GM19351 (cell line): ENCODE data around the gene AFG3L2.
"Not testable (repeated sequence)": the region's sequence is repeated elsewhere in the genome, so short reads cannot be mapped to it uniquely, and the experiment has no call there.

Experiments
- ATAC-seq: cut with Tn5 transposase; IDR thresholded peaks from one replicate; pipeline ENCODE4 v1.9.1; 2021; ENCODE audit warnings: mild to moderate bottlenecking, moderate library complexity; ENCODE audit not compliant: unreplicated experiment

AFG3L2 gene

GRCh38 chr18:12397793-12398192 lies 20.8 kb upstream of the AFG3L2 start:
- no peak for ATAC-seq

GRCh38 chr18:12397254-12397653 lies 20.2 kb upstream of the AFG3L2 start:
- ATAC-seq: no peak

DNA sequence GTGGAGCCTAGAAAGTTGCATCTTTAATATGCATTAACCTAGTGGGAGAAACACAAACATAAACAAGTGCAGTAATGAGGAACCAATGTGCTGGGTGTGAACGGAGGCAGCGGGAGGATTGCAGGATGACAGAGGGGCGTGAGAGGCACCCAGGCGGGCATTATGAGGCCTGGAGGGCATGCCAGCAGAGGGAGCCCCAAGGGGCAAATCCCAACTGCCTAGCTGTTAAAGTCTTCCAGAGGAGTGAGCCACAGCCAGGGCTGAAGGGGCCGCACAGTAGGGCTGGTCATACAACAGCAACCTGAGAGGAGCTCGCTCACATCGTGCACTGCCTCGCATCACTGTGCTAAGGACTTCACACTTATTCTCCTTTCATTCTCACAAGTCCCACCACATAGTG lies 17.4 kb upstream of the AFG3L2 start:
- no peak for ATAC-seq

GRCh38 chr18:12393998-12394397 lies 17.0 kb upstream of the AFG3L2 start:
- no peak for ATAC-seq

DNA sequence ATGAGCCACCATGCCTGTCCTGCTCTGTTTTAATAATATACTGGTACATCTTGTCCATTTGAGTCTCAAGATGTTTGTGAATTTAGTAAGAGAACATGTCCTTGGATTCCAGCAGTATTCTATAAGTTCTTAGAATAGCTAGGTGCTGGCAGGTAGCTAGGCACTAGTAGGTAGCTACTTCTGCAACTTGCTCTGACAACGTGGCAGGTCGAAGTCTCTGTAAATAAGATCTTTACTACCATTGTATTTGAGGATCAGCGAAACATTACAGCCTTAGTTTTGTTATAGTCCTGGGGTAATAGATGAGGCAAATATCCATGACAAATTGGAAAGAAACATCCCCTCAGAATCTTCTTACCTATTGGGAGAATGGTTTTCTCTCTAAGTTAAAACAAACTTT lies 16.5 kb upstream of the AFG3L2 start:
- ATAC-seq: no peak

GRCh38 chr18:12391487-12392165 lies 14.6 kb upstream of the AFG3L2 start:
- peak; percentile 75 for ATAC-seq

GRCh38 chr18:12388442-12388841 lies 11.4 kb upstream of the AFG3L2 start:
- ATAC-seq: no peak

GRCh38 chr18:12384261-12384660 lies 7.2 kb upstream of the AFG3L2 start:
- no peak for ATAC-seq

- not testable (repeated sequence) for ATAC-seq
Measured at GRCh38 chr18:12383759-12384158, 6.7 kb upstream of the AFG3L2 start.

DNA sequence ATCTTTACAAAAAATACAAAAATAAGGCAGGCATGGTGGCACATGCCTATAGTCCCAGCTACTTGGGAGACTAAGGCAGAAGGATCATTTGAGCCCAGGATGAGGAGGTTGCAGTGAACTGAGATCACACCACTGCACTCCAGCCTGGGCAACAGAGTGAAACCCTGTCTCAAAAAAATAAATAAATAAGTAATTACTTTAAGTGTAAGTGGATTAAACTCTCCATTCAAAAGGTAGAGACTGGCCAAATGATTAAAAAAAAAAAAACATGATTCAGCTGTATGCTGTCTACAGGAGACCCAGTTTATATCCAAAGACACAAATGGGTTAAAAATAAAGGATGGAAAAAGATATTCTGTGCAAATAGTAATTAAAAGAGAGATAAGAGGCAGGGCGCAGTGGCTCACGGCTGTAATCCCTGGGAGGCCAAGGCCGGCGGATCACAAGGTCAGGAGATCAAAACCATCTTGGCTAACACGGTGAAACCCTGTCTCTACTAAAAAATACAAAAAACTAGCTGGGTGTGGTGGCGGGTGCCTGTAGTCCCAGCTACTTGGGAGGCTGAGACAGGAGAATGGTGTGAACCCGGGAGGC lies 5.3 kb upstream of the AFG3L2 start:
- ATAC-seq: not testable (repeated sequence)

- ATAC-seq: not testable (repeated sequence)
Measured at GRCh38 chr18:12378198-12378558, 1.2 kb upstream of the AFG3L2 start.

DNA sequence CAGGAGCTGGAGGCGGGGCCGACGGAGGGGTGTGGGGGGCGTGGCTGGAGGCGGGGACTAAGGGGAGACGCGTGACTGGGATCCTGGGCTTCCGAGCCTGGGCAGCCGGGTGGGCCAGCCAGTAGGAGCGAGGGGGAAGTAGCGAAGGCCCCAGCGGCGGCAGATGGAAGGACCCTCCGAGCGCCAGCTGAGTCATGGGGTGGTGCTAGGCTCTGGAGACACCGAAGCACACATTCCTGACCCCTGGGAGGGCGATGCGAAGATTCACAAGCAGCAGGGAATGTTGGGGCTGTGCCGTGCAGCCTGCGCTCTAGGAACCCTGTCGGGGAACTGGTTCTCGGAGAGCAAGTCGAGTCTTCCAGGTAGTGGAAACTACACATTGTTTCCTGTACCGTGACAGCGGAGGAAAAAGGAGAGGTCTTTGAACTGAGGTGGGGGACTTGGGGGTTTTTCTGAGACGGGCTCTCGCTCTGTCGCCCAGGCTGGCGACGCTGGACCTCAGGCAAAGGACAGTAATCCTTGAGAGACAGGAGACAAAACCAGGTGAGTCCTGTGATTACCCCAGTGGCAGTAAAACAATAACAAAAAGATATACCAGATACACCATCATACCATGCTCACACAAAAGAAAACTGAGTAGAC lies 650 bp upstream of the AFG3L2 start:
- peak; percentile 53 for ATAC-seq

DNA sequence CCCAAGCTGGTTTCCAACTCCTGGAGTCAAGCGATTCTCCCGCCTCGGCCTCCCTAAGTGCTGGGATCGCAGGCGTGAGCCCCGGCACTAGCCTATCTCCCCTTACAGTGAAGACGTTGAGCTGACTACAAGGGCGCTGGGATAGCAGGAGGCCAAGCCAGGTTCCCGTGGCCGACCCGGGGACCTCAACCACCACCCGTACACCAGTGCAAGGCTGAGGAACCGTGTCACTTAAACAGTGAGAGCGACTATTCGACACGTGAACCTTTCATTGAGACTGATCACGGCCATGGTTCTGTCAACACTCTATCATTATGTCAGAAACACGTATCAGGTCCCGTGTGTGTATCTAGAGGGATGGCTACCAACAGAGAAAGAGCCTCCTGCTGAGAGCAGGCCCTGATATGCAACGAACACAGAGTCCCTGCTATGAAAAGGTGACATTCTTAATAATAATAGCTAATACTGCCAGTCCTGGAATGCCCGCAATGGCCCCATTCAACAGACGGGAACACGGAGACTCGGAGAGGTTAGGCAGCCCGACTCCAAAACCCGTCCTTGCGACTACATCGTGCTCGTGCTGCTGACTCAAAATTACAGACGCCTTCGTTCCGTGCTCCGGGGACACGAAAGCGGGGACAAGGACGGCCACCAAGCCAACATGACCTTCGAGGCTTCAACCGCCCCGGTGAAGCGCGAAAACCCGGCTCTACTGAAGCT lies 833 bp downstream of the AFG3L2 start:
- ATAC-seq: no peak

DNA sequence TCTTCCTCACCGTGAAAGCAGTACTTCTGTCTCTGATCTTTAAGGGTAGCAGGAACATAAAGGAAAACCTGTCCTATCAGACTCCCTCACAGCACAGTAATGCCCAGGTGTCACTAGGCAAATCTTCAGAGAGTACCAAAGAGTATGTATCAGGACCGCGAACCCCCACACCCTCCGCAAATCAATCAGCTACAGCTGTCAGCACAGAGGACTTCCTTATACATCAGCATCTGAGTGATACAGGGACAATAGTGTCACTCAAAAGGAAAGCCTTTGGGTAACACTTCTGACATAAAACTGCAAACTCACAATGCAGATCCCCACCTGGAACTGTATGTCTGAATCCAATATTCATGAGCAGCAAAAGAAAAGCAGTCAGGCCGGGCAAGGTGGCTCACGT lies 2.6 kb downstream of the AFG3L2 start:
- no peak for ATAC-seq

DNA sequence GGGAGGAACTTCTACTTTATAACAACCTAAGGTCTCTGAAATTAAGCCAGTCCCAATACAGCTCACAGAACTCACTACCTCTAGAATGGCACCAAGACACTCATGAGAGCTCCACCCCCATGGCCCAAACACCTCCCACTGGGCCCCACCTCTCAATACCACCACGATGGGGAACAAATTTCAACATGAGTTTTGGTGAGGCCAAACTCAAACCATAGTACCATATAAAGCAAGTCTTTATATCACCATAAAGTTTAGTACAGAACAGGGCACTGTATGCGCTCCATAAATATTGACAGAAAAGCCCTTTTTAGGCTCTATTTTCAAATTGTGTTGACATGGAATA lies 3.3 kb downstream of the AFG3L2 start:
- ATAC-seq: no peak

GRCh38 chr18:12373116-12373770 lies 3.8 kb downstream of the AFG3L2 start:
- ATAC-seq: no peak

- ATAC-seq: no peak
Measured at GRCh38 chr18:12372406-12372805, 4.6 kb downstream of the AFG3L2 start.

DNA sequence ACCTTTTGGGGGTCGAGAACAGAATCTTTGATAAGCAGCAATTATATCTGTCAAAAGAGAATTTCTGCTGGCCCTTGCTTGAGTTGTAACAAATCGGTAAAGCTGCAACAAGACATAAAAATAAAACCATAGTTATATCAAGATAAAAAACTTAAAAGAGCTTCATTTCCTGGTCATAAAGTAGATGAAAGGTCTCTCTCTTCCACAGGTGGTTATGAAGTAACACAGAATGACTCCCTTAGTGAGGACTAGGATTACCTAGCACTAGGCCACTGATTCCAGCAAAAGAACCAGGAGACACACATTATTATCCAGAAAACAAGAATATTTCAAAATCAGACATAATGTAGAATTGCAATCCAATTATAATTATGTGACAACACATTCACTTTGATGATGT lies 5.4 kb downstream of the AFG3L2 start:
- ATAC-seq: no peak

DNA sequence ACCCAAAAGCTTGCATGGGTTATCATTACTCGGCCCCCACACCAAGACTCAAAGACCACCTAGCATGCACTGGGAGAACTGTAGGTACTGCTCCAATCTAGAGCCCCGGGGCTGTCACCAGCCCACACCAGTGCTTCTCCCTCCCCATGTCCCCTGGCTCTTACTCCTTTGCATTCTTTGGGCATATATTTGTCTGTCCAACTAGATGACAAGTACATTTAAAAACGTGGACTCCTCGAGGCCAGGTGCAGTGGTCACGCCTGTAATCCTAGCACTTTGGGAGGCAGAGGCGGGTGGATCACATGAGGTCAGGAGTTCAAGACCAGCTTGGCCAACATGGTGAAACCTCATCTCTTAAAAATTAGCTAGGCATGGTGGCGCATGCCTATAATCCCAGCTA lies 7.8 kb downstream of the AFG3L2 start:
- ATAC-seq: no peak

GRCh38 chr18:12366784-12367183 lies 10.2 kb downstream of the AFG3L2 start:
- ATAC-seq: no peak

DNA sequence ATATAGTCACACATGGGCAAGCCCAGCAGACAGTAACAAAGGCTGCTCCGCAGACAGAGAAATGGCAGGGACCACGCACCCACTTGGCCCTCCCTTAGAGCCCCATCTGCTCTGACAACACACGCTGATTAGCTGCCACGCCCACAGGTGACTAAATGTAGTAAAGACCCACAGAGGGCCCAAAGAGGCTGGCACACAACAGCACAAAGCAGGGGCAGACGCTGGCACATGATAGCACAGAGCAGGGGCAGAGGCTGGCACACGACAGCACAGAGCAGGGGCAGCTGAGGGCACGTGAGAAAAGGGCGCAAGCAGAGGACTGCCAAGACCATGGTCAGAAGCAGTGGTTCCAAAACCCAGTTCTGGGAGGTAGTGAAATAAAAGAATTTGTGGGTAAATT lies 10.6 kb downstream of the AFG3L2 start:
- ATAC-seq: no peak
